H1 (cell line): Measurements from ENCODE around the gene FTHL17. TPM values are rescaled to one million over a fixed set of nuclear protein-coding genes. Genes with fewer than 3 reads are reported as not detected.

Experiments
- CTBP2 ChIP-seq: IDR thresholded peaks from 2 replicates; pipeline ENCODE4 v1.7.0; 2011; ENCODE audit warnings: borderline replicate concordance, mild to moderate bottlenecking, moderate library complexity, mixed read lengths, low read length; ENCODE audit not compliant: insufficient read depth, insufficient read length
- EGR1 ChIP-seq: IDR thresholded peaks from 2 replicates; pipeline ENCODE4 v1.6.1; 2011; ENCODE audit warnings: low read depth, low read length, borderline replicate concordance
- MAFK ChIP-seq: IDR thresholded peaks from 2 replicates; pipeline ENCODE4 v1.6.1; 2012; ENCODE audit warnings: low read depth, mild to moderate bottlenecking, improper control_type of control experiment, low read length
- ZNF274 ChIP-seq: IDR thresholded peaks from 2 replicates; pipeline ENCODE4 v1.7.0; 2012; ENCODE audit warnings: low read length, borderline replicate concordance; ENCODE audit errors: extremely low read depth
- polyA plus RNA-seq, 7 experiments: library from polyadenylated mRNA; depleted of rRNA in 3 of 7; stranded (reverse) in 5 of 7; unstranded in 2 of 7; fragments of >200 nt in 5 of 7; fragments of 200-250 nt in 2 of 7; gene quantifications; 1 replicate in 5 of 7; 2 replicates in 1 of 7; 4 replicates in 1 of 7; pipeline versions ENCODE4 v1.2.1 to v1.2.3, GENCODE V29; 2011 to 2013; ENCODE audit warnings: missing spikeins in 2 of 7, mixed read lengths in 2 of 7
- total RNA-seq: library from RNA; stranded (reverse); fragmentation: NEBNext Ultra II Directional; extraction: Animal tissue kit (Norgen Biotek cat#: 25700); gene quantifications from 2 replicates; pipeline ENCODE4 v1.2.1, GENCODE V29; 2021

FTHL17 gene
- total and polyA plus RNA-seq, 2 of the 8 experiments (the other 6 are each of a cell fraction or from before 2014, with no cell fraction given), result not detected

DNA sequence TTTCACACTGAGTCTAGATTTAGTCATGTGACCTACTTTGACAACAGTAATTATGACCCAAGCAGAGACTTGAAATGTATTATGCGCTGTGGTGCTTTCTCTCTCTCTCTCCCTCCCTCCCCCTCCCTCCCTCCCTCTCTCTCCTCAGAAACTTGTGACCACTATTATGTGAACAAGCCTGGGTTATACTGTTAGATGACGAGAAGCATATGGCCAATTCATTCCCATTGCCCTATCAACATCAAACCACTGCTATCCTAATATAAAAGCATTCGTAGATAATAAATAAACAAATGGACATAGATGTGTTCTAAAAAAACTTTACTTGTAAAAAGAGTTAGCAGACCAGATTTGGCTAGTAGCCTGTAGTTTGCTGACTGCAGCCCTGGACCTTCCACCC lies 18.2 kb downstream of the FTHL17 start (continued):
- TF ChIP-seq CTBP2 (no peak), MAFK (no peak), ZNF274 (no peak), EGR1 (no peak)
